K562 (cell line): ENCODE data around the gene SULT2B1. TPM values are rescaled to one million over a fixed set of nuclear protein-coding genes. Genes with fewer than 3 reads are reported as not detected.

Experiments used
- BCOR ChIP-seq: fragments of 450-650 bp; IDR thresholded peaks from 2 replicates; pipeline ENCODE4 v1.6.1; 2016
- BRCA1 ChIP-seq, 2 experiments: fragments of 450-650 bp in 1 of 2; sonication (generic) in 1 of 2; formaldehyde crosslinking in 1 of 2; IDR thresholded peaks; 2 replicates each; pipeline versions ENCODE4 v1.5.0 to v1.6.1; 2017 to 2020; ENCODE audit warnings: mild to moderate bottlenecking in 1 of 2, missing genetic modification reagents in 1 of 2
- BRF2 ChIP-seq: IDR thresholded peaks from 3 replicates; pipeline ENCODE4 v1.6.1; 2011; ENCODE audit warnings: borderline replicate concordance, mild to moderate bottlenecking; ENCODE audit not compliant: insufficient read length, insufficient read depth
- MLLT1 ChIP-seq, 2 experiments: fragments of 450-650 bp; IDR thresholded peaks; 2 replicates each; pipeline ENCODE4 v1.6.1; 2016
- PCBP1 ChIP-seq: fragments of 200-400 bp; formaldehyde crosslinking; IDR thresholded peaks from 2 replicates; pipeline ENCODE4 v1.6.1; 2018; ENCODE audit warnings: mild to moderate bottlenecking, low read depth, low read length; ENCODE audit not compliant: poor library complexity, severe bottlenecking
- PHF8 ChIP-seq: fragments of 200-600 bp; sonication (generic); IDR thresholded peaks from 2 replicates; pipeline ENCODE4 v1.6.1; 2012; ENCODE audit warnings: mixed run types, mild to moderate bottlenecking, inconsistent platforms, low read length, moderate library complexity, borderline replicate concordance
- PREB ChIP-seq: sonication (generic); formaldehyde crosslinking; IDR thresholded peaks from 2 replicates; pipeline ENCODE4 v1.8.1; 2023; ENCODE audit warnings: mild to moderate bottlenecking, missing genetic modification reagents
- PTTG1 ChIP-seq: fragments of 450-650 bp; IDR thresholded peaks from 2 replicates; pipeline ENCODE4 v1.6.1; 2016; ENCODE audit warnings: low read depth, mild to moderate bottlenecking, missing genetic modification characterization, missing compliant biosample characterization
- SMAD1 ChIP-seq: fragments of 150-350 bp; IDR thresholded peaks from 2 replicates; pipeline ENCODE4 v1.6.1; 2014; ENCODE audit warnings: low read length, low read depth; ENCODE audit not compliant: partially characterized antibody
- ZBTB7A ChIP-seq: IDR thresholded peaks from 2 replicates; pipeline ENCODE4 v1.6.1; 2011; ENCODE audit warnings: low read depth, mild to moderate bottlenecking, low read length, moderate library complexity, borderline replicate concordance; ENCODE audit not compliant: control insufficient read depth
- ZNF253 ChIP-seq: fragments of 250-450 bp; sonication (Bioruptor Pico); conservative IDR thresholded peaks from 2 replicates; pipeline ENCODE4 v1.6.1; 2021; ENCODE audit warnings: mild to moderate bottlenecking
- ZZZ3 ChIP-seq: fragments of 450-650 bp; IDR thresholded peaks from 2 replicates; pipeline ENCODE4 v1.6.1; 2016; ENCODE audit warnings: antibody characterized with exemption, mild to moderate bottlenecking, moderate library complexity
- polyA plus RNA-seq, 8 experiments: library from polyadenylated mRNA; depleted of rRNA in 4 of 8; stranded (reverse) in 5 of 8; unstranded in 3 of 8; fragments of >200 nt; fragmentation: Nextera tagmentation in 2 of 8; fragmentation: Illumina TruSeq in 1 of 8; extraction: Ambion mirVana in 2 of 8; extraction: Trizol in 1 of 8; gene quantifications; 2 replicates each; pipeline versions ENCODE4 v1.2.1 to v1.2.3, GENCODE V29; 2011 to 2014; ENCODE audit warnings: inconsistent platforms in 1 of 8, missing spikeins in 1 of 8
- total RNA-seq, 7 experiments: library from RNA; depleted of rRNA in 6 of 7; stranded (reverse); fragments of >200 nt in 6 of 7; fragmentation: Illumina TruSeq in 2 of 7; extraction: Trizol in 2 of 7; gene quantifications; 2 replicates each; pipeline versions ENCODE4 v1.2.1 to v1.2.3, GENCODE V29; 2011 to 2021; ENCODE audit warnings: low replicate concordance in 1 of 7

SULT2B1 gene
- total and polyA plus RNA-seq, 9 of the 15 experiments (the other 6 are each of a cell fraction or from before 2014, with no cell fraction given): 0.09 to 0.62 (median 0.22) TPM; not detected in 2

GRCh38 chr19:48637948-48638830 is 86.2 kb downstream of the SULT2B1 start (continued):
- TF ChIP-seq BRF2 (no peak), PHF8 (peak; percentile 6; the same call in 1 of the 2 replicates), BCOR (0 out of 2 replicates have a peak, but pooled peaks have one; percentile 41), PREB (CRISPR knock-in tag) (no peak), ZNF253 (CRISPR knock-in tag) (no peak), SMAD1 (peak; percentile 72), PCBP1 (no peak), PTTG1 (tag) (no peak; the same call in 1 of the 2 replicates), ZBTB7A (peak; percentile 92), MLLT1 (IDR thresholded peaks at IDR 0.05) (peak; percentile 71 to 83; a peak in 3 of 4 replicates), BRCA1 (IDR thresholded peaks at IDR 0.05) (no peak), BRCA1 (CRISPR knock-in tag; IDR thresholded peaks at IDR 0.05) (no peak), ZZZ3 (no peak)
